Lower lobe of right lung (tissue), 2 donors: ENCODE measurements around the gene MAD1L1. TPM values are rescaled to one million over a fixed set of nuclear protein-coding genes. Genes with fewer than 3 reads are reported as not detected.
A peak's percentile ranks its signal among the peaks of the same experiment; 100 is the strongest.

Source experiments
- ATAC-seq, 2 donors: fragments of 200-7000 bp; cut with Tn5 transposase; one replicate each; pipeline ENCODE4 v1.9.1; 2020 to 2022; ENCODE audit warnings: mild to moderate bottlenecking in 2 of 2, moderate library complexity in 2 of 2
- DNase-seq: peaks from one replicate; pipeline ENCODE4 v3.0.0-alpha.2; 2020
- H3K27ac ChIP-seq: fragments of 200-600 bp; one replicate; pipeline ENCODE4 v1.8.0; 2022
- H3K27me3 ChIP-seq: fragments of 200-600 bp; one replicate; pipeline ENCODE4 v1.8.0; 2022; ENCODE audit warnings: low read depth
- H3K36me3 ChIP-seq: fragments of 200-600 bp; one replicate; pipeline ENCODE4 v1.8.0; 2022; ENCODE audit warnings: mild to moderate bottlenecking
- H3K4me1 ChIP-seq: fragments of 200-600 bp; one replicate; pipeline ENCODE4 v1.8.0; 2022
- H3K4me3 ChIP-seq: fragments of 200-600 bp; one replicate; pipeline ENCODE4 v1.8.0; 2022; ENCODE audit warnings: mild to moderate bottlenecking
- H3K9me3 ChIP-seq: fragments of 200-600 bp; one replicate; pipeline ENCODE4 v1.8.0; 2022
- CTCF ChIP-seq: fragments of 200-600 bp; IDR thresholded peaks from one replicate; pipeline ENCODE4 v1.8.0; 2022; ENCODE audit warnings: antibody characterized with exemption, mild to moderate bottlenecking
- intact Hi-C: fragments of 100-400 bp; cut with DNase I; formaldehyde crosslinking; loops from one replicate; pipeline ENCODE4 v1.11.0; 2022
- total RNA-seq: library from RNA; stranded (reverse); fragmentation: NEBNext Ultra II Directional; extraction: Animal tissue kit (Norgen Biotek cat#: 25700); gene quantifications from one replicate; pipeline ENCODE4 v1.2.1, GENCODE V29; 2021
- donor health status: DM: no; HTN: yes; CAD: no; lungs with severe emphysema.

Gene MAD1L1
- total RNA-seq, 1 donor from 2014 or later: 44.5 TPM

GRCh38 chr7:1928645-1929348 lies 303.9 kb downstream of the MAD1L1 start:
- no peaks in the 10 kb centered on the region for H3K4me1 ChIP-seq
- ATAC-seq: peak; percentile 87 to 93
- H3K27me3 ChIP-seq: no peaks in the 10 kb centered on the region
- DNase-seq: peak; percentile 72
- no peak overlapping the region for H3K27ac ChIP-seq
- H3K36me3 ChIP-seq: no peaks in the 10 kb centered on the region
- H3K4me3 ChIP-seq: no peak overlapping the region
- no peaks in the 10 kb centered on the region for H3K9me3 ChIP-seq
- no peak for TF ChIP-seq CTCF
- intact Hi-C loops: no loop called here

DNA sequence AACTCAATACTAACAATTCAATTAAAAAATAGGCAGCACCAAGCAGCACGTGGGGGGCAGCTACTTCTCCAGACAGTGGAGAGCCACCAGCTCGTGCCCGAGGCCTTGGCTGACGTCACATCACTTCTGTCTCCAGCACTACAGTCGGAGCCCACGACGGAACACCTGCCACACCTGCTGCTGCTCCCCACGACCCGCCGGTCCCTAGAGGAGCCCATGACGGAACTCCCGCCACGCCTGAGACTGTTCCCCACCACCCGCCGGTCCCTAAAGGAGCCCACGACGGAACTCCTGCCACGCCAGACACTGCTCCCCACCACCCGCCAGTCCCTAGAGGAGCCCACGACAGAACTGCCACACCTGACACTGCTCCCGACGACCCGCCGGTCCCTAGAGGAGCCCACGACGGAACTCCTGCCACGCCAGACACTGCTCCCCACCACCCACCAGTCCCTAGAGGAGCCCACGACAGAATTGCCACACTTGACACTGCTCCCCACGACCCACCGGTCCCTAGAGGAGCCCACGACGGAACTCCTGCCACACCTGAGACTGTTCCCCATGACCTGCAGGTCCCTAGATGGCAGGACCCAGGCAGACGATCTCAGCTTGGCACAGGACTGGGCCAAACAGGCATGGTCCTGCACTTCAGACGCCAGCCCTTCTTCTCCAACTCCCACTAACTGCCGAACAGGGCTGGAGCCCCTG lies 304.7 kb downstream of the MAD1L1 start:
- Histone ChIP-seq H3K9me3 (no peaks in the 10 kb centered on the region), H3K4me1 (no peaks in the 10 kb centered on the region), H3K27me3 (no peaks in the 10 kb centered on the region), H3K36me3 (no peaks in the 10 kb centered on the region), H3K27ac (no peak overlapping the region), H3K4me3 (no peak overlapping the region)
- intact Hi-C loops: no loop called here
- ATAC-seq (no peak), DNase-seq (peak; percentile 32)
- no peak for TF ChIP-seq CTCF

GRCh38 chr7:1926908-1927306 lies 305.8 kb downstream of the MAD1L1 start:
- DNase-seq (no peak), ATAC-seq (no peak)
- H3K36me3 ChIP-seq: no peaks in the 10 kb centered on the region
- H3K27me3 ChIP-seq: no peaks in the 10 kb centered on the region
- TF ChIP-seq CTCF: no peak
- H3K9me3 ChIP-seq: no peaks in the 10 kb centered on the region
- H3K27ac ChIP-seq: no peak overlapping the region
- H3K4me1 ChIP-seq: peaks cover 7% of the 10 kb centered on the region
- intact Hi-C loops: no loop called here
- H3K4me3 ChIP-seq: no peak overlapping the region

GRCh38 chr7:1925973-1926907 lies 306.5 kb downstream of the MAD1L1 start:
- no peaks in the 10 kb centered on the region for H3K36me3 ChIP-seq
- no peak overlapping the region for H3K27ac ChIP-seq
- no peak overlapping the region for H3K4me3 ChIP-seq
- peaks cover 9% of the 10 kb centered on the region for H3K4me1 ChIP-seq
- no peak for ATAC-seq
- H3K27me3 ChIP-seq: no peaks in the 10 kb centered on the region
- no peaks in the 10 kb centered on the region for H3K9me3 ChIP-seq
- DNase-seq: no peak
- intact Hi-C loops: no loop called here
- TF ChIP-seq CTCF: no peak

GRCh38 chr7:1925349-1925748 lies 307.4 kb downstream of the MAD1L1 start:
- Histone ChIP-seq H3K36me3 (no peaks in the 10 kb centered on the region), H3K9me3 (no peaks in the 10 kb centered on the region), H3K27ac (no peak overlapping the region), H3K4me1 (peaks cover 16% of the 10 kb centered on the region), H3K4me3 (no peak overlapping the region), H3K27me3 (no peaks in the 10 kb centered on the region)
- DNase-seq (peak; percentile 38), ATAC-seq (no peak)
- intact Hi-C loops: no loop called here
- no peak for TF ChIP-seq CTCF
